Kidney (tissue), 14 donors: ENCODE measurements around the gene APBB2. TPM values are rescaled to one million over a fixed set of nuclear protein-coding genes. Genes with fewer than 3 reads are reported as not detected.
A peak's percentile ranks its signal among the peaks of the same experiment; 100 is the strongest.

Experiments used
- DNase-seq, 5 donors: peaks; one replicate each; pipeline ENCODE4 v3.0.0-alpha.2; 2013 to 2020
- FAIRE-seq: peaks from 2 replicates; lab custom pipeline; 2012; peaks lifted over from hg19 to GRCh38; lab: Jason Lieb, UNC
- H3K27ac ChIP-seq, 2 donors: one replicate each; pipeline ENCODE4 v1.7.0; 2013; ENCODE audit warnings: low read depth in 2 of 2, low read length in 2 of 2, inconsistent platforms in 1 of 2
- H3K27me3 ChIP-seq: one replicate; pipeline ENCODE4 v1.7.1; 2013; ENCODE audit warnings: low read length, inconsistent platforms; ENCODE audit not compliant: control insufficient read depth, insufficient read depth
- H3K36me3 ChIP-seq, 3 donors: one replicate each; pipeline versions ENCODE4 v1.7.0 to v1.7.1; 2013; ENCODE audit warnings: low read length in 3 of 3, control low read depth in 1 of 3, inconsistent platforms in 1 of 3; ENCODE audit not compliant: insufficient read depth in 3 of 3, control insufficient read depth in 2 of 3
- H3K4me1 ChIP-seq, 3 donors: one replicate each; pipeline versions ENCODE4 v1.7.0 to v1.7.1; 2013; ENCODE audit warnings: low read length in 3 of 3, inconsistent platforms in 1 of 3, low read depth in 1 of 3; ENCODE audit not compliant: control insufficient read depth in 2 of 3, insufficient read depth in 2 of 3
- H3K4me3 ChIP-seq, 3 donors: one replicate each; pipeline versions ENCODE4 v1.7.0 to v1.8.1; 2013; ENCODE audit warnings: low read length in 3 of 3, control low read depth in 1 of 3, inconsistent platforms in 1 of 3
- H3K9ac ChIP-seq, 3 donors: one replicate each; pipeline versions ENCODE4 v1.7.0 to v1.7.1; 2013; ENCODE audit warnings: low read length in 3 of 3, control low read depth in 1 of 3, inconsistent platforms in 1 of 3
- H3K9me3 ChIP-seq, 3 donors: one replicate each; pipeline versions ENCODE4 v1.7.0 to v1.7.1; 2013; ENCODE audit warnings: low read length in 3 of 3, control low read depth in 1 of 3, inconsistent platforms in 1 of 3; ENCODE audit not compliant: control insufficient read depth in 2 of 3, insufficient read depth in 1 of 3
- CTCF ChIP-seq: IDR thresholded peaks from 3 replicates; pipeline ENCODE4 v1.5.1; 2012; ENCODE audit warnings: mild to moderate bottlenecking, moderate library complexity, borderline replicate concordance; ENCODE audit not compliant: insufficient read depth; ENCODE audit errors: extremely low read depth
- intact Hi-C: fragments of 100-400 bp; cut with DNase I; formaldehyde crosslinking; loops from one replicate; pipeline ENCODE4 v1.11.1; 2022
- polyA plus RNA-seq: library from polyadenylated mRNA; stranded (reverse); fragments of 350-450 nt; fragmentation: Illumina TruSeq; extraction: RNeasy Lipid Tissue Mini Kit (QIAGEN cat#74804); gene quantifications from one replicate; pipeline ENCODE4 v1.2.3, GENCODE V29; 2014; ENCODE audit warnings: low read depth, low replicate concordance; ENCODE audit not compliant: insufficient read depth
- total RNA-seq: library from RNA; stranded (reverse); fragmentation: NEBNext Ultra II Directional; extraction: Animal tissue kit (Norgen Biotek cat#: 25700); gene quantifications from one replicate; pipeline ENCODE4 v1.2.1, GENCODE V29; 2021
- donor health status: control.
- donor health status: control.
- donor health status: control.
- donor health status: control.
- donor health status: control.
- donor health status: DM: yes; HTN: yes; CAD: no.
- donor health status: Normal renal cell carcinoma (clear cell type).

The APBB2 gene
- total and polyA plus RNA-seq, 2 donors from 2014 or later = 13.4 to 65.6 TPM

- Histone ChIP-seq H3K4me3 (no peak overlapping the region), H3K36me3 (peaks cover 0 to 13% (median 6%) of the 10 kb centered on the region in 3 donors), H3K27ac (no peak overlapping the region), H3K27me3 (no peaks in the 10 kb centered on the region), H3K9me3 (no peaks in the 10 kb centered on the region), H3K4me1 (peaks cover 0 to 3% (median 0%) of the 10 kb centered on the region in 3 donors), H3K9ac (no peak overlapping the region)
- FAIRE-seq (peak; percentile 11), DNase-seq (no peak)
- intact Hi-C loops = loop anchor here (10.0 kb wide), 2 partner anchors 48 to 278 kb away; partner anchors contain the start of gene APBB2
- no peak for TF ChIP-seq CTCF
Observed at GRCh38 chr4:40937140-40937725, 277.1 kb downstream of the APBB2 start.

- Histone ChIP-seq H3K36me3 (peaks cover 0 to 13% (median 6%) of the 10 kb centered on the region in 3 donors), H3K27me3 (no peaks in the 10 kb centered on the region), H3K9ac (no peak overlapping the region), H3K9me3 (no peaks in the 10 kb centered on the region), H3K27ac (no peak overlapping the region), H3K4me1 (peaks cover 0 to 3% (median 0%) of the 10 kb centered on the region in 3 donors), H3K4me3 (no peak overlapping the region)
- intact Hi-C loops = loop anchor here (10.0 kb wide), 2 partner anchors 50 to 280 kb away; partner anchors contain the start of gene APBB2
- TF ChIP-seq CTCF = no peak
- DNase-seq (no peak), FAIRE-seq (no peak)
Observed at GRCh38 chr4:40934676-40935075, 279.7 kb downstream of the APBB2 start.

- Histone ChIP-seq H3K9ac (no peak overlapping the region), H3K36me3 (peaks cover 0 to 13% (median 6%) of the 10 kb centered on the region in 3 donors), H3K27me3 (no peaks in the 10 kb centered on the region), H3K9me3 (no peaks in the 10 kb centered on the region), H3K4me3 (no peak overlapping the region), H3K4me1 (peaks cover 0 to 3% (median 0%) of the 10 kb centered on the region in 3 donors), H3K27ac (no peak overlapping the region)
- no peak for DNase-seq
- intact Hi-C loops = loop anchor here (10.0 kb wide), 2 partner anchors 51 to 281 kb away; partner anchors contain the start of gene APBB2
- no peak for TF ChIP-seq CTCF
- FAIRE-seq = no peak
Observed at GRCh38 chr4:40933272-40934053, 280.9 kb downstream of the APBB2 start.
